IPS-20b (cell line): ENCODE results near the gene ID2.

Experiments used
- H3K27ac ChIP-seq: one replicate; pipeline ENCODE4 v1.5.1; 2013; ENCODE audit warnings: low read length
- H3K27me3 ChIP-seq: 2 replicates; pipeline ENCODE4 v1.6.1; 2013; ENCODE audit warnings: mild to moderate bottlenecking, low read length, inconsistent platforms; ENCODE audit not compliant: insufficient read depth
- H3K36me3 ChIP-seq: 2 replicates; pipeline ENCODE4 v1.6.1; 2013; ENCODE audit warnings: low read depth, mild to moderate bottlenecking, inconsistent platforms, low read length, moderate library complexity; ENCODE audit not compliant: insufficient read depth
- H3K4me1 ChIP-seq: 2 replicates; pipeline ENCODE4 v1.6.1; 2013; ENCODE audit warnings: mild to moderate bottlenecking, control low read depth, inconsistent platforms, low read length, moderate library complexity; ENCODE audit not compliant: insufficient read depth
- H3K4me3 ChIP-seq: 2 replicates; pipeline ENCODE4 v1.5.1; 2013; ENCODE audit warnings: mild to moderate bottlenecking, low read length, inconsistent platforms
- H3K9ac ChIP-seq: 2 replicates; pipeline ENCODE4 v1.6.1; 2013; ENCODE audit warnings: low read depth, mild to moderate bottlenecking, inconsistent platforms, low read length, moderate library complexity
- H3K9me3 ChIP-seq: 2 replicates; pipeline ENCODE4 v1.6.1; 2013; ENCODE audit warnings: mild to moderate bottlenecking, low read depth, low read length, inconsistent platforms; ENCODE audit not compliant: insufficient read depth

Gene ID2

GRCh38 chr2:8641301-8641965 is 40.4 kb upstream of the ID2 start:
- peak overlapping the region; percentile 49 for H3K27ac ChIP-seq
- no peaks in the 10 kb centered on the region for H3K36me3 ChIP-seq
- H3K9ac ChIP-seq, result peak overlapping the region; percentile 27; the same call in 1 of the 2 replicates
- peaks cover 22% of the 10 kb centered on the region for H3K27me3 ChIP-seq
- H3K9me3 ChIP-seq, result no peaks in the 10 kb centered on the region
- peak overlapping the region; percentile 38; the same call in 1 of the 2 replicates for H3K4me3 ChIP-seq
- peaks cover 43% of the 10 kb centered on the region for H3K4me1 ChIP-seq

GRCh38 chr2:8642366-8643068 is 39.3 kb upstream of the ID2 start:
- no peaks in the 10 kb centered on the region for H3K36me3 ChIP-seq
- peak overlapping the region; percentile 38; the same call in 1 of the 2 replicates for H3K4me3 ChIP-seq
- peak overlapping the region; percentile 27; the same call in 1 of the 2 replicates for H3K9ac ChIP-seq
- no peaks in the 10 kb centered on the region for H3K9me3 ChIP-seq
- peaks cover 22% of the 10 kb centered on the region for H3K27me3 ChIP-seq
- H3K27ac ChIP-seq, result peak overlapping the region; percentile 49
- peaks cover 33% of the 10 kb centered on the region for H3K4me1 ChIP-seq

GRCh38 chr2:8643250-8643995 is 38.4 kb upstream of the ID2 start:
- no peak overlapping the region for H3K4me3 ChIP-seq
- H3K36me3 ChIP-seq, result no peaks in the 10 kb centered on the region
- H3K4me1 ChIP-seq, result peaks cover 25% of the 10 kb centered on the region
- no peak overlapping the region; the same call in 1 of the 2 replicates for H3K9ac ChIP-seq
- no peak overlapping the region for H3K27ac ChIP-seq
- H3K27me3 ChIP-seq, result peaks cover 15% of the 10 kb centered on the region
- no peaks in the 10 kb centered on the region for H3K9me3 ChIP-seq

- H3K27me3 ChIP-seq, result peaks cover 10% of the 10 kb centered on the region; the same call in 1 of the 2 replicates
- peaks cover 20% of the 10 kb centered on the region for H3K4me1 ChIP-seq
- no peak overlapping the region for H3K9ac ChIP-seq
- no peaks in the 10 kb centered on the region for H3K36me3 ChIP-seq
- no peaks in the 10 kb centered on the region for H3K9me3 ChIP-seq
- no peak overlapping the region for H3K27ac ChIP-seq
- no peak overlapping the region for H3K4me3 ChIP-seq
These were observed 37.9 kb upstream of the ID2 start for GRCh38 chr2:8643996-8644356.

GRCh38 chr2:8644605-8645175 is 37.2 kb upstream of the ID2 start:
- Histone ChIP-seq H3K27ac (no peak overlapping the region), H3K9ac (no peak overlapping the region), H3K27me3 (peaks cover 3% of the 10 kb centered on the region; the same call in 1 of the 2 replicates), H3K36me3 (no peaks in the 10 kb centered on the region), H3K9me3 (no peaks in the 10 kb centered on the region), H3K4me3 (no peak overlapping the region), H3K4me1 (peaks cover 20% of the 10 kb centered on the region)

- H3K4me1 ChIP-seq, result peaks cover 20% of the 10 kb centered on the region
- H3K4me3 ChIP-seq, result no peak overlapping the region
- H3K9me3 ChIP-seq, result no peaks in the 10 kb centered on the region
- H3K27me3 ChIP-seq, result no peaks in the 10 kb centered on the region
- H3K36me3 ChIP-seq, result no peaks in the 10 kb centered on the region
- H3K9ac ChIP-seq, result no peak overlapping the region
- H3K27ac ChIP-seq, result no peak overlapping the region
These were observed 36.6 kb upstream of the ID2 start for GRCh38 chr2:8645176-8645831.

- Histone ChIP-seq H3K9me3 (no peaks in the 10 kb centered on the region), H3K4me3 (no peak overlapping the region), H3K4me1 (peaks cover 12% of the 10 kb centered on the region; the same call in 1 of the 2 replicates), H3K36me3 (no peaks in the 10 kb centered on the region), H3K27me3 (no peaks in the 10 kb centered on the region), H3K27ac (no peak overlapping the region), H3K9ac (no peak overlapping the region)
These were observed 35.0 kb upstream of the ID2 start for GRCh38 chr2:8646731-8647461.

GRCh38 chr2:8647462-8647857 is 34.4 kb upstream of the ID2 start:
- Histone ChIP-seq H3K36me3 (no peaks in the 10 kb centered on the region), H3K9ac (no peak overlapping the region), H3K27ac (no peak overlapping the region), H3K4me1 (peaks cover 6% of the 10 kb centered on the region; the same call in 1 of the 2 replicates), H3K27me3 (no peaks in the 10 kb centered on the region), H3K9me3 (no peaks in the 10 kb centered on the region), H3K4me3 (no peak overlapping the region)

GRCh38 chr2:8648441-8649213 is 33.2 kb upstream of the ID2 start:
- H3K4me3 ChIP-seq, result no peak overlapping the region
- no peaks in the 10 kb centered on the region for H3K27me3 ChIP-seq
- H3K36me3 ChIP-seq, result no peaks in the 10 kb centered on the region
- H3K9ac ChIP-seq, result no peak overlapping the region
- no peaks in the 10 kb centered on the region for H3K4me1 ChIP-seq
- no peaks in the 10 kb centered on the region for H3K9me3 ChIP-seq
- no peak overlapping the region for H3K27ac ChIP-seq

GRCh38 chr2:8649718-8650117 is 32.1 kb upstream of the ID2 start:
- Histone ChIP-seq H3K36me3 (no peaks in the 10 kb centered on the region), H3K9me3 (no peaks in the 10 kb centered on the region), H3K4me3 (no peak overlapping the region), H3K4me1 (no peaks in the 10 kb centered on the region), H3K9ac (no peak overlapping the region), H3K27me3 (no peaks in the 10 kb centered on the region), H3K27ac (no peak overlapping the region)
